ENCODE data around the gene RUFY4. TPM values are rescaled to one million over a fixed set of nuclear protein-coding genes. Genes with fewer than 3 reads are reported as not detected.

RUFY4 gene
- total RNA-seq, 1 experiment from 2014 or later, result not detected

GRCh38 chr2:218051903-218052302 is 17.1 kb upstream of the RUFY4 start:
- no peaks in the 10 kb centered on the region for H3K9me3 Mint-ChIP-seq (ENCODE audit: unreplicated experiment)
- intact Hi-C loops (cut with micrococcal nuclease), result no loop called here
- no peaks in the 10 kb centered on the region for H3K4me1 Mint-ChIP-seq (ENCODE audit: insufficient read depth, unreplicated experiment)
- no peaks in the 10 kb centered on the region for H3K36me3 Mint-ChIP-seq (ENCODE audit: insufficient read depth, unreplicated experiment)
- ChIA-PET CTCF (interaction anchor here (0.7 to 3.3 kb wide), 4 partner anchors 17 to 266 kb away, joined by 3 to 13 read pairs (median 4); partner anchors contain the start of gene RUFY4), POLR2A (no interaction called here)
- TF ChIP-seq CTCF (IDR thresholded peaks at IDR 0.05; ENCODE audit: unreplicated experiment), result no peak
- H3K27me3 Mint-ChIP-seq (ENCODE audit: insufficient read depth, unreplicated experiment), result peaks cover 48% of the 10 kb centered on the region
- no peak overlapping the region for H3K4me3 Mint-ChIP-seq (ENCODE audit: unreplicated experiment)
- no TSS peak for BruUV-seq (replicated peaks)
- no peak overlapping the region for H3K27ac Mint-ChIP-seq (ENCODE audit: low read depth, unreplicated experiment)
- no peak for DNase-seq (ENCODE audit: unreplicated experiment)

GRCh38 chr2:218059289-218059688 is 9.8 kb upstream of the RUFY4 start:
- no peak overlapping the region for H3K4me3 Mint-ChIP-seq (ENCODE audit: unreplicated experiment)
- no peaks in the 10 kb centered on the region for H3K4me1 Mint-ChIP-seq (ENCODE audit: insufficient read depth, unreplicated experiment)
- H3K9me3 Mint-ChIP-seq (ENCODE audit: unreplicated experiment), result no peaks in the 10 kb centered on the region
- no peaks in the 10 kb centered on the region for H3K36me3 Mint-ChIP-seq (ENCODE audit: insufficient read depth, unreplicated experiment)
- ChIA-PET POLR2A (no interaction called here), CTCF (no interaction called here)
- DNase-seq (ENCODE audit: unreplicated experiment), result no peak
- intact Hi-C loops (cut with micrococcal nuclease), result no loop called here
- TF ChIP-seq CTCF (IDR thresholded peaks at IDR 0.05; ENCODE audit: unreplicated experiment), result no peak
- no peak overlapping the region for H3K27ac Mint-ChIP-seq (ENCODE audit: low read depth, unreplicated experiment)
- no TSS peak for BruUV-seq (replicated peaks)
- H3K27me3 Mint-ChIP-seq (ENCODE audit: insufficient read depth, unreplicated experiment), result peaks cover 69% of the 10 kb centered on the region

GRCh38 chr2:218060118-218060517 is 8.9 kb upstream of the RUFY4 start:
- no peak for TF ChIP-seq CTCF (IDR thresholded peaks at IDR 0.05; ENCODE audit: unreplicated experiment)
- Mint-ChIP-seq H3K4me1 (ENCODE audit: insufficient read depth, unreplicated experiment) (no peaks in the 10 kb centered on the region), H3K4me3 (ENCODE audit: unreplicated experiment) (no peak overlapping the region), H3K9me3 (ENCODE audit: unreplicated experiment) (no peaks in the 10 kb centered on the region), H3K27me3 (ENCODE audit: insufficient read depth, unreplicated experiment) (peaks cover 69% of the 10 kb centered on the region), H3K27ac (ENCODE audit: low read depth, unreplicated experiment) (no peak overlapping the region), H3K36me3 (ENCODE audit: insufficient read depth, unreplicated experiment) (no peaks in the 10 kb centered on the region)
- ChIA-PET CTCF (interaction anchor here (1.8 kb wide), 1 partner anchor 9 kb away, joined by 6 read pairs; the partner anchor contains the start of gene RUFY4), POLR2A (no interaction called here)
- intact Hi-C loops (cut with micrococcal nuclease), result no loop called here
- no TSS peak for BruUV-seq (replicated peaks)
- no peak for DNase-seq (ENCODE audit: unreplicated experiment)

- DNase-seq (ENCODE audit: unreplicated experiment), result no peak
- BruUV-seq (replicated peaks), result no TSS peak
- no peaks in the 10 kb centered on the region for H3K36me3 Mint-ChIP-seq (ENCODE audit: insufficient read depth, unreplicated experiment)
- intact Hi-C loops (cut with micrococcal nuclease), result no loop called here
- CTCF ChIA-PET, result interaction anchor here (0.6 to 1.8 kb wide), 2 partner anchors 8 to 782 kb away, joined by 3 to 6 read pairs; partner anchors contain the start of gene RUFY4
- H3K27ac Mint-ChIP-seq (ENCODE audit: low read depth, unreplicated experiment), result no peak overlapping the region
- no peak overlapping the region for H3K4me3 Mint-ChIP-seq (ENCODE audit: unreplicated experiment)
- no peak for TF ChIP-seq CTCF (IDR thresholded peaks at IDR 0.05; ENCODE audit: unreplicated experiment)
- POLR2A ChIA-PET, result no interaction called here
- H3K27me3 Mint-ChIP-seq (ENCODE audit: insufficient read depth, unreplicated experiment), result peaks cover 59% of the 10 kb centered on the region
- H3K4me1 Mint-ChIP-seq (ENCODE audit: insufficient read depth, unreplicated experiment), result no peaks in the 10 kb centered on the region
- H3K9me3 Mint-ChIP-seq (ENCODE audit: unreplicated experiment), result no peaks in the 10 kb centered on the region
Observed at GRCh38 chr2:218060950-218061660, 7.9 kb upstream of the RUFY4 start.
